DMS79 (cell line): Measurements from ENCODE around the gene NUP43.
"Not testable (repeated sequence)": the region's sequence is repeated elsewhere in the genome, so short reads cannot be mapped to it uniquely, and the experiment has no call there.

ENCODE experiments used
- DNase-seq: peaks from one replicate; lab custom pipeline; 2025; lab: John Stamatoyannopoulos, UW

NUP43 gene

DNA sequence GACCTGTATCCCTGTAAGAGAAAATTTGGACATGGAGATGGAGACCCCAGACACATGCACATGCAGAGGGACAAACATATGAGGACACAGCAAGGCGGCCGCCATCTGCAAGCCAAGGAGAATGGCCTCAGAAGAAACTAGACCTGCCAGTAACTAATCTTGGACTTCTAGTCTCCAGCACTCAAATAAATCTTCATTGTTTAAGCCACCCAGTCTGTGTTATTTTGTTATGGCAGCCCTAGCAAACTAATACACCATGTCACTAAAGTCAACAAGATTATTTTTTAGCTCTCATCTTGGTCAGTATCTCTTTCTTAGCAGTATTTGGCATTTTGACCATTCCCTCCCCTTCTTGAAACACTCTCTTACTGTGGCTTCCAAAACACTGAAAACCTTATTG is 55.1 kb downstream of the NUP43 start:
- DNase-seq: no peak

DNA sequence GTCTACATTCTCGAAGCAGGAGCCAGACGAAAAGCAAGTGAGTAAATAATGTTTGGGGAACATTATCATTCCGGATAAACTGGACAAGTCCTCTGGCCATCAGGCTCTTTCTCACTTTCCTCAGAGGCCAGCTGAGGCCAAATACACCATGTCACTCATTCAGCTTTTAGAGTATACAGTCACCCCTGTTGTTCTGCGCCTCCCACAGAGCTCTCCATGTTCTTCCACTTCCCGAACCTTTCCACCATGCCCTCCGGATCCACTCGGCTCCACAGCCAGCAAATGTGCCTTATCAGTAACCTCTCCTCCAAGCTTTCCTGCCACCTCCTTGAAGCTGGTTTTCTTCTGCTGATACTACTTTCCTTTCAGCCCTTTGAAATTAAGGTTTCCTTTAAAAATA is 60.1 kb downstream of the NUP43 start:
- no peak for DNase-seq

DNA sequence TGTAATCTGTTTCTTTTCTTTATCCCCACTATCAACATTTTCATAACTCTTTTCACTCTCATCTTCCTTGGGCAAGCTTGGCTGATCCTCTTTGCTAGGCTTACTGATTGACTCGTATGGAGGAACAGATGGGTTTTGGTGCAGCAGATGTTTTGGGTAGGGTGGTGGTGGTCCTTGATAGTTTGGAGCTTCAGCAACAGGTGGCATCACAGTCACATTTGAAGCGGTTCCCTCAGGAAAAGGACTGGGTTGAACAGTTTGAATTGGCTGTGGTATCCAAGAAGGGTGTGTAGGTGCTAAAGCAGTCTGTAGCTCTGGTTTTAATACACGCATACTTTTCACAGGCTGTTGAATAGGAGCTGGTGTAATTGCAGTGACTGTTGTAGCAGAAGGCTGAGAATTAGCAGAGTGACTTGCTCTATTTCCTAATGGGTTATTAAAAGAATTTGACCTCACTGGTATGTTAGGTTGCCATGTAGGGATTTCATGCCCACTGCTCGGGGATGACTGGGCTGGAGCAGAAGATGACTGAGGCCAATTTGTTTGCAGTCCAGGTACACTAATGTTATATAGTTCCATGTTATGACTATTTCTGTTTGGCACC is 63.0 kb downstream of the NUP43 start:
- DNase-seq: no peak

DNA sequence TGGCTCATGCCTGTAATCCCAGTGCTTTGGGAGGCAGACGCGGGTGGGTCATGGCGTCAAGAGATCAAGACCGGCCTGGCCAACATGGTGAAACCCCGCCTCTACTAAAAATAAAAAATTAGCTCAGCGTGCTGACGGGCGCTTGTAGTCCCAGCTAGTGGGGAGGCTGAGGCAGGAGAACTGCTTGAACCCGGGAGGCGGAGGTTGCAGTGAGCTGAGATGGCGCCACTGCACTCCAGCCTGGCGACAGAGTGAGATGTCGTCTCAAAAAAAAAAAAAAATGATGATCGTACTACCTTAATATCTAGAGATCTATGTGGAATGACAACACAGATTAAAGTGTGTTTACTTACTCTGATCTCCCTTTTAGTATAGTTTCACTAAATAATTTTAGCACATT is 64.5 kb downstream of the NUP43 start:
- not testable (repeated sequence) for DNase-seq

DNA sequence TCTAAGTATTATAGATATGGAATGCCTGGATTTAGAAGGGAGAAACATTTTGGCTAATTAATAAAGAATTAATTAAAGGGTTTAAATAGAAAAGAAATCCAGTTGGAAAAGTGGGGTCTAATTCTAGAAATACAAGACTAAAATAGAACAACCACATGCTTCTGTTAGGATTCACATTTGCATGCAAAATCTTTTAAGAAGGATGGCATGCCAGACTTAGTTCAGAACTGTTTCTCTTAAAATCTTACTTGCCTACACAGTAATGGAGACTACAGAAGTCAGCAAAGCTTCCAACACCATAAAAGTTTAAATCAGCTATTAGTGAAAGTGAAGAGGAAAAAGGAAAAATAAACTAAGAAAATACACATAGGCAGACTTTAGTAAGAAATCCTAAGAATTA is 65.1 kb downstream of the NUP43 start:
- no peak for DNase-seq

DNA sequence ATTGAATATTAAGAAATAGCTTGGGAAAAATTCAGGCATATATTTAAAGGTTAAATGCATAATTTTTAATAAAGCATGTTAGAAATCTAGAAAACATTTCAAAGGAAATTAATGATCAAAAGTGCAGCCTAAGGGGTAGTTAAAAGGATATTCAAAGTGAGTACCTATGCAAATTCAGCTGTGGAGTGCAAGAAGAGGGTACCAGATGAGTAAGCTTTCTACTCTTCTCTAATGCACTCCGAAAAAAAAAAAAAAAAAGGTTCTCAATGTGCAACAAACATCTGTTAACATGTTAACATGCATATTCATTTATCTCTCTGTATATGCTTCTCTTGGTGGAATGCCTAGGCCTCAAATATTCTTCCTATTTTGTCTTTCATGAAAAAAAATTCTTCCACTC is 65.8 kb downstream of the NUP43 start:
- no peak for DNase-seq
